Hypothalamus (tissue), 51 donors: ENCODE data around the gene TRIM13.
"Not testable (repeated sequence)": the region's sequence is repeated elsewhere in the genome, so short reads cannot be mapped to it uniquely, and the experiment has no call there.

Experiments
- DNase-seq, 51 donors: peaks; one replicate each; lab custom pipeline; 2025; lab: John Stamatoyannopoulos, UW

The TRIM13 gene

DNA sequence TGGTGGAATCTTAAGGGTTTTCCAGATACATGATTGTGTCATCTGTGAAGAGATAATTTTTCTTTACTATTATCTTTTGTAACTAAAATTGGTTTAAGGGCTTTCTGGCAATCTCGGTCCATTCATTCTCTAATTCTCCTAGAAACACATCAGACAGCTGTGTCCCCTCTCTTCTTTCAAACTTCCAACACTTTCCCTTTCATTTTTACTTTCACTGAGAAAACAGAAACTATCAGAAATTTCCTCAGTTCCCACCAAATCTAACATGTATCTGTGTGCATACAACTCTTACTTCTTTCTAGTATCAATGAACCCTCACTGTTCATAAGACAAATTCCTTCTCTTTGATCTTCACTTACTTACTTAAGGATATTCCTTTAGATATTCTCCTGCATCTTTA, 58.6 kb downstream of the TRIM13 start:
- no peak for DNase-seq

DNA sequence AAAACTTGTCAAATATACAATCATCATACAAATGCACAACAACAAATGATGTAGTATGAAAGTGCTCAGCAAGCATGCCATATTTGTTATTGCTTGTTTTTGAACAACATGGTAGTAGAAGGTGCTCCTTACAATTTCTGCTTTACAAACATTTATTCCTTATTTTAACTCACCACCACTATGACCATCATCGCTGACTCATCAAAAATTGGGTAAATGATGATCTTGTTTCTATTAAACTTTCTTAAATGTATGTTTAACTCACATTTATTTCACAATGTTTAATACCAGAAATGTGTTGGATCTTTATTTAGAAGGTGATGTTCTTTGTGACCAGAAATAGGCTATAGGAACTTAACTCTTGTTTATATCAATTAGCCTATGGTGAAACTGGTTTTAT, 63.9 kb downstream of the TRIM13 start:
- no peak for DNase-seq

DNA sequence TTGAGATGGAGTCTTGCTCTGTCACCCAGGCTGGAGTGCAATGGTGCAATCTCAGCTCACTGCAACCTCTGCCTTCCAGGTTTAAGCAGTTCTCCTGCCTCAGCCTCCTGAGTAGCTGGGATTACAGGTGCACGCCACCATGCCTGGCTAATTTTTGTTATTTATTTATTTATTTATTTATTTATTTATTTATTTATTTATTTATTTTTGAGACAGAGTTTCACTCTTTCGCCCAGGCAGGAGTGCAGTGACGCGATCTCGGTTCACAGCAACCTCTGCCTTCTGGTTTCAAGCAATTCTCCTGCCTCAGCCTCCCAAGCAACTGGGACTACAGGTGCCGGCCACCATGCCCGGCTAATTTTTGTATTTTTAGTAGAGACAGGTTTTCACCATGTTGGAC, 65.5 kb downstream of the TRIM13 start:
- DNase-seq: not testable (repeated sequence)

DNA sequence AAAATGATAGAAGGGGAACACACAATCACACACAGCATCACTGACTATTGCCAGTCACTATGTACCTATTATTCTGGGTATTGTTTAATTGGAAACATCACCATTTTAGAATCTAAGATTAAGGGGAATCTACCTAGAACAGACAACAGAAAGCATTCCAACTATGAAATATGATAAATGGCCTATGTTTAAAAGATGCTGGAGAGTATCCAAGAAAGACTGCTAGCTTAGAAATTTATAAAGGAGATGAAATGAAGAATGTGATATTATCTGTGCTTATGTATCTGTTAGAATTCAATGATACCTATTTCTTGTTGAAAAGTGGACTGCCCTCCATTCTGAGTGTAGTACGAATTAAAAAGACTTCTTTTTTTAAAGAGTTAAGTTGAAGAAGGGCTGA, 68.9 kb downstream of the TRIM13 start:
- no peak for DNase-seq
